ENCODE data around the gene FOXC2. TPM values are rescaled to one million over a fixed set of nuclear protein-coding genes. Genes with fewer than 3 reads are reported as not detected.

FOXC2 gene
- total RNA-seq, 1 donor from 2014 or later: not detected

- no peak for TF ChIP-seq CTCF (IDR thresholded peaks at IDR 0.05; ENCODE audit: partially characterized antibody, unreplicated experiment)
- Mint-ChIP-seq H3K36me3 (ENCODE audit: unreplicated experiment) (peaks cover 8% of the 10 kb centered on the region), H3K4me3 (ENCODE audit: unreplicated experiment) (no peak overlapping the region), H3K27me3 (ENCODE audit: unreplicated experiment) (no peaks in the 10 kb centered on the region), H3K27ac (ENCODE audit: unreplicated experiment) (no peak overlapping the region), H3K4me1 (ENCODE audit: low read depth, unreplicated experiment) (no peaks in the 10 kb centered on the region), H3K9me3 (ENCODE audit: unreplicated experiment) (no peaks in the 10 kb centered on the region)
- no peak for DNase-seq
Measured at GRCh38 chr16:86545481-86545880, 21.1 kb upstream of the FOXC2 start.

- Mint-ChIP-seq H3K27ac (ENCODE audit: unreplicated experiment) (no peak overlapping the region), H3K9me3 (ENCODE audit: unreplicated experiment) (no peaks in the 10 kb centered on the region), H3K4me1 (ENCODE audit: low read depth, unreplicated experiment) (no peaks in the 10 kb centered on the region), H3K4me3 (ENCODE audit: unreplicated experiment) (no peak overlapping the region), H3K36me3 (ENCODE audit: unreplicated experiment) (peaks cover 8% of the 10 kb centered on the region), H3K27me3 (ENCODE audit: unreplicated experiment) (no peaks in the 10 kb centered on the region)
- DNase-seq: no peak
- TF ChIP-seq CTCF (IDR thresholded peaks at IDR 0.05; ENCODE audit: partially characterized antibody, unreplicated experiment): no peak
Measured at GRCh38 chr16:86545954-86546637, 20.5 kb upstream of the FOXC2 start.

GRCh38 chr16:86546638-86547013, 20.0 kb upstream of the FOXC2 start:
- Mint-ChIP-seq H3K36me3 (ENCODE audit: unreplicated experiment) (peaks cover 8% of the 10 kb centered on the region), H3K27me3 (ENCODE audit: unreplicated experiment) (no peaks in the 10 kb centered on the region), H3K27ac (ENCODE audit: unreplicated experiment) (no peak overlapping the region), H3K4me1 (ENCODE audit: low read depth, unreplicated experiment) (no peaks in the 10 kb centered on the region), H3K9me3 (ENCODE audit: unreplicated experiment) (no peaks in the 10 kb centered on the region), H3K4me3 (ENCODE audit: unreplicated experiment) (no peak overlapping the region)
- no peak for DNase-seq
- TF ChIP-seq CTCF (IDR thresholded peaks at IDR 0.05; ENCODE audit: partially characterized antibody, unreplicated experiment): no peak

GRCh38 chr16:86547286-86547685, 19.3 kb upstream of the FOXC2 start:
- Mint-ChIP-seq H3K4me1 (ENCODE audit: low read depth, unreplicated experiment) (no peaks in the 10 kb centered on the region), H3K36me3 (ENCODE audit: unreplicated experiment) (peaks cover 8% of the 10 kb centered on the region), H3K27me3 (ENCODE audit: unreplicated experiment) (no peaks in the 10 kb centered on the region), H3K27ac (ENCODE audit: unreplicated experiment) (no peak overlapping the region), H3K4me3 (ENCODE audit: unreplicated experiment) (no peak overlapping the region), H3K9me3 (ENCODE audit: unreplicated experiment) (no peaks in the 10 kb centered on the region)
- DNase-seq: no peak
- TF ChIP-seq CTCF (IDR thresholded peaks at IDR 0.05; ENCODE audit: partially characterized antibody, unreplicated experiment): no peak

GRCh38 chr16:86549076-86549892, 17.3 kb upstream of the FOXC2 start:
- no peak for TF ChIP-seq CTCF (IDR thresholded peaks at IDR 0.05; ENCODE audit: partially characterized antibody, unreplicated experiment)
- Mint-ChIP-seq H3K27ac (ENCODE audit: unreplicated experiment) (no peak overlapping the region), H3K4me3 (ENCODE audit: unreplicated experiment) (no peak overlapping the region), H3K4me1 (ENCODE audit: low read depth, unreplicated experiment) (peaks cover 4% of the 10 kb centered on the region), H3K27me3 (ENCODE audit: unreplicated experiment) (peaks cover 2% of the 10 kb centered on the region), H3K9me3 (ENCODE audit: unreplicated experiment) (peaks cover 2% of the 10 kb centered on the region), H3K36me3 (ENCODE audit: unreplicated experiment) (peaks cover 12% of the 10 kb centered on the region)
- no peak for DNase-seq
